LNCaP clone FGC (cell line): Measurements from ENCODE around the gene TTC39C.

ENCODE experiments used
- DNase-seq: peaks from one replicate; pipeline ENCODE4 v3.0.0-alpha.2; 2011; ENCODE audit warnings: low read depth
- H3K4me3 ChIP-seq: 2 replicates; pipeline ENCODE4 v1.5.1; 2011; ENCODE audit warnings: mild to moderate bottlenecking, low read depth, low read length, control low read depth
- CTCF ChIP-seq: IDR thresholded peaks from 2 replicates; pipeline ENCODE4 v1.5.1; 2012; ENCODE audit warnings: mild to moderate bottlenecking; ENCODE audit not compliant: control insufficient read depth, insufficient read depth; ENCODE audit errors: extremely low read depth

TTC39C gene

DNA sequence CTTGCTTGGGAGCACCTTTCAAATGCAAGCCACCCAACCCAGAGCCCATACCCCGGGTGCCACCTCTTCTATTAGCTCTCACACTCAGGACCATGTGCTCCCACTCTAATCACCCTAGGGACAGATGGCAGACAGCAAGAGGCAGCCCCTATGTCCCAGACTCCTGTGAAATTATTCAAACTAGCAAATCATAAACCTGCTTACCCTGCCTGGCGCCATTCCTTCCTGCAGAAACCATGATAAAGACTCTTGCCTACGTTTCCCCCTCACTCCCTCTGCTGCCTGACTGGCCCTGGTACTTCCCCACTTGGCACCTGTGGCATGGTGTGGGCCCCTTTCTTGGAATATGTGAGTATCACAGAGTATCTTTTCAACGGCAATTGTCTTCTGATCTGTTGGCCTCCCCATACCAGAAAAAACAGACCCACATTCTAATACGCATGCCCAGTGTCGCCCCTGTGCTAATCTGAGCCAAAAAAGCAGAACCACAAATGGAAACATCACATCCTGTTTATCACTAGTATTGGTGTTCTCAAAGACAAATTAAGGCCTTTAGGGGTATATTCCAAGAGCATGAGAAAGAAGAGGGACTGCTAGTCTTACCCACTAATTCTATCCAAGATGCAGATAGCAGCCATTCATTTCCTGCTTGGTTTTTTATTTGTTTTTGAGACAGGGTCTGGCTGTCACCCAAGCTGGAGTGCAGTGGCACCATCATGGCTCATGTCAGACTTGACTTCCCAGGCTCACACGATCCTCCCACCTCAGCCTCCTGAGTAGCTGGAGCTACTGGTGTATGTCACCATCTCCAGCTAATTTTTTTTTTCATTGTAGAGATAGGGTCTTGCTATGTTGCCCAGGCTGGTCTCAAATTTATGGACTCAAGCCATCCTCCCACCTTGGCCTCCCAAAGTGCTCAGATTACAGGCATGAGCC is 44.1 kb upstream of the TTC39C start:
- no peak for DNase-seq
- TF ChIP-seq CTCF = no peak
- H3K4me3 ChIP-seq = no peak overlapping the region

DNA sequence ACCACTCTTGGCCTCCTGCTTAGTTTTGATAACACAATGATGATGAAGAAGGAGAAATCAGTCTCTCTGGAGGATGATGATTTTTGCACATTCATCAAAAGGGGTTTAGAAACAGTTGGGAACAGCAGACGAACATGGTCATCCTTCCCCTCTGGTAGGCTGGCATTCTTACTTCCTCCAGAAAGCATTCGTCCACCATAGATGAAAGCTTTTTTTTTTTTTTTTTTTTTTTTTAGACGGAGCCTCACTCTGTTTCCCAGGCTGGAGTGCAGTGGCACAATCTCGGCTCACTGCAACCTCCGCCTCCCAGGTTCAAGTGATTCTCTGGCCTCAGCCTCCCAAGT is 43.5 kb upstream of the TTC39C start:
- TF ChIP-seq CTCF = no peak
- no peak for DNase-seq
- H3K4me3 ChIP-seq = no peak overlapping the region

GRCh38 chr18:23971666-23972230 is 42.8 kb upstream of the TTC39C start:
- no peak overlapping the region for H3K4me3 ChIP-seq
- TF ChIP-seq CTCF = no peak
- DNase-seq = no peak

DNA sequence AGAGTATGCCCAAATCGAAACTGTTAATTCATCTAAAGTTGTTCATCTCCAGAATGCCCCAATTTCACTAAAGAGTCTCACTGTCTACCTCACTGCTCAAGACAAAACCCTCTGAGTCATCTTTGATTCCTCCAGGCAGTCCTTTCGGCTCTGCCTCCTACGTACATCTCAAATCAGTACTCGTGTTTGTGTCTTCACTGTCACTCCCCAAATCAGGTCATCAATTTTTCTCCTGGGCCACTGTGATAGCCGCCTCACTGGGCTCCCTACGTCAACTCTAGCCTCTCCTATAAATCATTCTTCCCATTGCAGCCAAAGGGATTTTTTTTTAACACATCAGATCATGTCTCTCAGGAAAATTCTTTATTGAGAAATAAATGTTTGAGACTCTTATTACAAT is 42.1 kb upstream of the TTC39C start:
- TF ChIP-seq CTCF = no peak
- H3K4me3 ChIP-seq = no peak overlapping the region
- DNase-seq = no peak

DNA sequence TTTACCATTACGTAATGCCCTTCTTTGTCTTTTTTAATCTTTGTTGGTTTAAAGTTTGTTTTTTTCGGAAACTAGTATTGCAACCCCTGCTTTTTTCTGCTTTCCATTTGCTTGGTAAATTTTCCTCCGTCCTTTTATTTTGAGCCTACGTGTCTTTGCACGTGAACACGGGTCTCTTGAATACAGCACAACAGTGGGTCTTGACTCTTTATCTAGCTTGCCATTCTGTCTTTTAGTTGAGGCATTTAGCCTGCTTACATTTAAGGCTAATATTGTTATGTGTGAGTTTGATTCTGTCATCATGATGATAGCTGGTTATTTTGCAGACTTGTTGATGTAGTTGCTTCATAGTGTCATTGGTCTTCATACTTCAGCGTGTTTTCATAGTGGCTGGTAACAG is 37.5 kb upstream of the TTC39C start:
- no peak for TF ChIP-seq CTCF

GRCh38 chr18:23977719-23978483 is 36.7 kb upstream of the TTC39C start:
- DNase-seq = no peak
- no peak for TF ChIP-seq CTCF
- H3K4me3 ChIP-seq = no peak overlapping the region

More for the DNA sequence above, 37.5 kb upstream of the TTC39C start:
- no peak for DNase-seq
- no peak overlapping the region for H3K4me3 ChIP-seq
